Activated naive CD4-positive, alpha-beta T cell treated with anti-CD3 and anti-CD28 coated beads, Interleukin-2, amount 50 U/mL, for 72 hours (primary cell): ENCODE measurements around the gene COL15A1. TPM values are rescaled to one million over a fixed set of nuclear protein-coding genes. Genes with fewer than 3 reads are reported as not detected.

Experiments used
- ATAC-seq, 2 donors: fragments of 150-1000 bp; cut with Tn5 transposase; 2 replicates each; pipeline ENCODE4 v1.10.0; 2021; ENCODE audit warnings: mild to moderate bottlenecking in 2 of 2, moderate library complexity in 2 of 2
- DNase-seq, 2 donors: peaks; one replicate each; pipeline ENCODE4 v3.0.0; 2021 to 2022; ENCODE audit warnings: low spot score in 2 of 2
- H3K27ac Mint-ChIP-seq, 2 donors: one replicate each; pipeline ENCODE4 v1.8.0; 2022; ENCODE audit warnings: mild to moderate bottlenecking in 2 of 2, mixed read lengths in 2 of 2
- H3K36me3 Mint-ChIP-seq, 2 donors: one replicate each; pipeline ENCODE4 v1.8.0; 2022; ENCODE audit warnings: mixed read lengths in 2 of 2
- H3K9me3 Mint-ChIP-seq, 2 donors: one replicate each; pipeline ENCODE4 v1.8.0; 2022; ENCODE audit warnings: mixed read lengths in 2 of 2
- total RNA-seq, 2 donors: library from RNA; stranded (reverse); gene quantifications; one replicate each; pipeline ENCODE4 v1.2.3, GENCODE V29; 2022

COL15A1 gene
- total RNA-seq, 2 donors from 2014 or later: 0.11 to 0.23 TPM

DNA sequence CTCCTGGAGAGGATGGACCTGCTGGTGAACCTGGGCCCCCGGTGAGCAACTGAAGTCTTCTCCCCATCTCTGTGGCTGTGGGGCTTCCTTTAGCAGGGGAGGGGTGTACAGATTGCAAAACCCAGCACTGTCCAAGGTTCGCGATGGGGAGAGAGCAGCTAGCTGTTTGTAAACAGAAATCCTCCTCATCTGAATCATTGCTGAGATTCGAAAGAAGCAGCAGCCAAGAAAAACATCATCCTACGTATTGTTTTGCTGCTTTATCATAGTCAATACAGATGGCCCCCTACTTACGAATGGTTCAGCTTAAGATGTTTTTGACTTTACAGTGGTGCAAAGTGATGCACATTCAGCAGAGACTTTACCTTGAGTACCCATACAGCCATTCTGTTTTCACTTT lies 81.3 kb downstream of the COL15A1 start:
- H3K9me3 Mint-ChIP-seq: peaks cover 0 to 4% of the 10 kb centered on the region in 2 donors
- H3K27ac Mint-ChIP-seq: no peak overlapping the region
- H3K36me3 Mint-ChIP-seq: no peaks in the 10 kb centered on the region
- no peak for DNase-seq
- no peak for ATAC-seq

DNA sequence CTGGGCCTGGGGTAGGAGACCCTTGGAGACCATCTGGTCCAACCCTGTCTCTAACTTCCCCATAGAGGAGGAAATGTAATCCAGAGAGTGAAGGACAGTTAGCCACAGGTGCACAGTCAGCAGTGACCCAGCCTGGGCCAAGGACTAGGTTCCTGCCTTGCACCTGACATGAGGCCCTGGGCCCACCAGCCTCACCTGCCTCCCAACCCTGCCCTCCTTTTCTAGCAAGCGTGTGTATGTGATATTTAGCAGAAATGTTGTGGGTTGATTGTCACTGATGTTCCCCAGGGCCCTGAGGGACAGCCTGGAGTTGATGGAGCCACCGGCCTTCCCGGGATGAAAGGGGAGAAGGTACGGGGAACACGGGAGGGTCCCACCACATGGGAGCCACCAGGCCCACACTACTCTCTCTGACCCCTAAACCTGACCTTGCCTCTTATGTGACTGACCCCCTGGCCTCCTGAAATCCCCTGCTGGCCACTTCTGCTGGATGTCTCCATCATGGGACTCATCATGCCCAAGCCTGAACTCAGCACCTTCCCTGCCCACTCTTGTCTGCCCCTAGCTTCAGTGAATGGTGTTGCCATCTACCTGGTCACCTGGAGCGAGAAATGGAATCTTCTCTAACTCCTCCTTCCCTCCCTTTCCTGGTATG lies 82.0 kb downstream of the COL15A1 start:
- no peak for ATAC-seq
- H3K36me3 Mint-ChIP-seq: no peaks in the 10 kb centered on the region
- H3K27ac Mint-ChIP-seq: peak overlapping the region in 1 of 2 donors; percentile 13
- peaks cover 0 to 4% of the 10 kb centered on the region in 2 donors for H3K9me3 Mint-ChIP-seq
- no peak for DNase-seq

DNA sequence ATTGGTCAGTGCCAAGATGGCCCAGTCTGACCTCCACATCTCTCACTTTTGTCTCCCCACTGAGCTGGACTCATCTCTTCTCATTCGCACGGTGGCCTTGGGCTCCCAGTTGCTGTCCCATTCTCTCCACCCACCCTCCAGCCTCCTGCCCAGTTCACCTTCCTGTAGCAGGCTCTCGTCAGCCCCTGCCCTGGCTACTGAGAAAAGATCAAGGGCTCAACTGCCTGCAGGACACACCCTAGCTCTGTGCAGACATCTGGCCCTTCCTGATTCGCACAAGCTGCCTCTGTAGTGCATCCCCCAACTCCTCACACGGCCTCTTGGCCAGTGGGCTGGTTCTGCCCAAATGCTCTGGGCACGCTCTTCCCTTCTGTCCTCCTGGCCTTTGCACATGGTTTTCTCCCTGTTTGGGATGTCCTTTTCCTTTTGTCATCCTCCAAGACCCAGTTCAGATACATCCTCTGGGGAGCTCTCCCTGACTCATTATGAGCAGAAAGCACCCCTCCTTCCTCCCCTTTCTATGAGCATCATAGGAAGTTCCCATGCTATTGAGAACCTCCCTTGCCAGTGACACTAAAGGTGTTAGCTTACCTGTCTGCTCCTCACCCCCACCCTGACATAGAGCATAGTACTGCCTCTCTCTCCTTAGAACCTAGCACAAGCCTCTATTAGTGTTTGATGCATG lies 82.7 kb downstream of the COL15A1 start:
- peak overlapping the region in 1 of 2 donors; percentile 13 for H3K27ac Mint-ChIP-seq
- ATAC-seq (no peak), DNase-seq (no peak)
- no peaks in the 10 kb centered on the region for H3K36me3 Mint-ChIP-seq
- peaks cover 0 to 4% of the 10 kb centered on the region in 2 donors for H3K9me3 Mint-ChIP-seq

DNA sequence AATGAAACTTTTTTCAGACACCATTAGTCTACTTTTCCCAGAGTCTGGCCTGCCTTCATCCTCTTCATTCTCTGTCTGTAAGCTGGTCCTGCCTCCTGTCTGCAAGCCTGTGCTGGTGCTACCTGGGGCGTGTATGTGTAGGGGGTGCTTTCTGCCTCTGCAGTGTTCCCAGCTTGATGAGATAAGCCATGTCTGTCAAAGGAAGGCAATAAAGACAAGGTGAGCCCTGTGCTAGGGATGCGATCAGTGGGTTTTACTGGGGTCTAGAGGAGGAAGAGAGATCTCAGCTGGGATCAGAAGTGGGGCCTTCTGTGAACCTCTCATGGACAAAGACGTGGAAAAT lies 83.2 kb downstream of the COL15A1 start:
- H3K36me3 Mint-ChIP-seq: no peaks in the 10 kb centered on the region
- peak overlapping the region in 1 of 2 donors; percentile 13 for H3K27ac Mint-ChIP-seq
- no peak for DNase-seq
- ATAC-seq: no peak
- H3K9me3 Mint-ChIP-seq: peaks cover 0 to 4% of the 10 kb centered on the region in 2 donors

DNA sequence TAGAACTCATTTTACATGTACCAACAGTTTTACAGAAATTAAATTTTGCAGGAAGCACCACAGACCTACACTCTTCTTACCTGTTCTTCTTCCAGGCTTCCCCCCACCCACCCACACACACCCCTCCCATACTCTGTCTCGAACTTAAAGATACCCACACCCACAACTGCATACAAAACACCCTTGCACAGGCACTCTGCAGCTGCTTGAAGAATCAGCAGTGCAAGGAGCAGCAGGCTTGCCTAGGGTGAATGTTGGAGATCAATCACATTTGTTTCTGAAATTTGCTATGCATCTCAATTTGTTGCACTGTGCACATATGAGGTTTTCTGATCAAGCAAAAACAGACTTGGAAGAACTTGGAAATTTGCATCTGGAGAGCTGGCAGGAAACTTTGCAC lies 83.7 kb downstream of the COL15A1 start:
- H3K36me3 Mint-ChIP-seq: no peaks in the 10 kb centered on the region
- no peak for ATAC-seq
- peaks cover 0 to 4% of the 10 kb centered on the region in 2 donors for H3K9me3 Mint-ChIP-seq
- DNase-seq: no peak
- H3K27ac Mint-ChIP-seq: no peak overlapping the region

DNA sequence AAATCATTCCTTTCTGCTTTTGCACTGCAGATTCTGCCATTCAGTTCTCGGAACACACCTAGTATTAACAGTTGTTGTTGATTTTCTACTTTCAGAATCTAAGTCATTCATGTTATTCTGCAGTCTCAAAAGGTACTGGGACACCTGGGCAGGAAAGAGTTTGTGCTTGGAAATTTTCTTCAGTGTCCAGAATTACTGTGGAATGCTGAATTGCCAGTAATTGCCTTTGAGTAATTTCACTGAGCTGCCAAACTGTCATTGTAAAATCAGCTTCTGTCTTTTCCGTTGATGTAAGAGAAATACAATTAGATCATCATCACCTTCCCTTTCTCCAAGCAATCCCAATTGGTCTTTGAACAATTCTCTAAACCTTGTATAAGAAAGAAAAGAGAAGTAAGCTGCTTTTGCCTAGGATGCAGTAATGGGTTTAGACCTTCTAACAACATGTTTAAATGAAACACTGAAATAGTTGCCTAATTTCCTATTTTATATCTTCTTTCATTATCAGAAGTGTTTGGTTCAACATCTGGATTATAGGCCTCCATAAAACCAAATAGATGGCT lies 85.5 kb downstream of the COL15A1 start:
- ATAC-seq (no peak), DNase-seq (no peak)
- H3K9me3 Mint-ChIP-seq: peaks cover 0 to 4% of the 10 kb centered on the region in 2 donors
- H3K27ac Mint-ChIP-seq: no peak overlapping the region
- H3K36me3 Mint-ChIP-seq: no peaks in the 10 kb centered on the region

DNA sequence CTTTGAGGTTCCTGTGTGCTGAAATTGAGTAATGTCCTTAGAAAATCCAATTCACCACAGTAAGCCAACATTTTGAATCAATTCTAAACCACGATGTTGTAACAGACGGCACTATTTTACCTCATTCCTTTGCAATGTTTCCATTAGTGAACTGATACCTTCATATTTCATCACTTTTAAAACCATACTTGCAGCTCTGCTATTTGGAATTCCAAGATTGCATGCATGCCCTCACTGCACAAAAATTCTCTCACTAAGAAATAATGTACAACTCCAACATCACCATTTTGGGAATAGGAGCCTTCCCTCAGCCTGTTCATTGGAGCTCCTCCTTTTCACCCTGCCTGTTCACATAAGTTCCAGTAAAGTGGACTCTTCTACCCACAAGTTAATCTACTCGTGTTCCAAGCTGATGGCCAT lies 86.4 kb downstream of the COL15A1 start:
- Mint-ChIP-seq H3K27ac (no peak overlapping the region), H3K9me3 (peaks cover 0 to 4% of the 10 kb centered on the region in 2 donors), H3K36me3 (no peaks in the 10 kb centered on the region)
- ATAC-seq (no peak), DNase-seq (no peak)

GRCh38 chr9:99030610-99031109 lies 87.0 kb downstream of the COL15A1 start:
- Mint-ChIP-seq H3K36me3 (no peaks in the 10 kb centered on the region), H3K9me3 (peaks cover 0 to 4% of the 10 kb centered on the region in 2 donors), H3K27ac (no peak overlapping the region)
- no peak for ATAC-seq
- no peak for DNase-seq

DNA sequence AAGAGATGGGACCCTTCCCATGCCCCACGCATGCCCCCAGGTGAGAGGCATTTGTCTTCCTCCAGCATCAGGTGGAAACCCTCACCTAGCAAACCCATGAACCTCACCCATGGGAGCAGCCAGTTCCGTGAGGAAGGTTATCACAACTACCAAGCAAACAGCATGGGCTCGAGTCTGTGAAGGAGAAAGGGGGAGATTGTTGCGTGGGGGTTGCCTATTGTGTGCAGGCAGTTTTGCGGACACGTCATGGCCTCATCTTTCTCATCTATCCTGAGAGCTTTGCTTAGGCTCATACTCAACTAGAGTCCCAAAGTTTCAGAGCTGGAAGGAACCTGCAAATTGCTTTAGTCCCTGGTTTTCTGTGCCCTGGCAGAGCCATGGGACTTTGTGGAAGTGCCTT lies 87.6 kb downstream of the COL15A1 start:
- ATAC-seq (no peak), DNase-seq (no peak)
- no peak overlapping the region for H3K27ac Mint-ChIP-seq
- no peaks in the 10 kb centered on the region for H3K36me3 Mint-ChIP-seq
- peaks cover 0 to 4% of the 10 kb centered on the region in 2 donors for H3K9me3 Mint-ChIP-seq

- no peaks in the 10 kb centered on the region for H3K9me3 Mint-ChIP-seq
- ATAC-seq (no peak), DNase-seq (no peak)
- no peak overlapping the region for H3K27ac Mint-ChIP-seq
- no peaks in the 10 kb centered on the region for H3K36me3 Mint-ChIP-seq
Measured at GRCh38 chr9:99031994-99032393, 88.3 kb downstream of the COL15A1 start.

- no peak overlapping the region for H3K27ac Mint-ChIP-seq
- DNase-seq (no peak), ATAC-seq (no peak)
- H3K36me3 Mint-ChIP-seq: no peaks in the 10 kb centered on the region
- H3K9me3 Mint-ChIP-seq: no peaks in the 10 kb centered on the region
Measured at GRCh38 chr9:99034149-99034548, 90.4 kb downstream of the COL15A1 start.

GRCh38 chr9:99035313-99035712 lies 91.6 kb downstream of the COL15A1 start:
- Mint-ChIP-seq H3K27ac (no peak overlapping the region), H3K36me3 (no peaks in the 10 kb centered on the region), H3K9me3 (no peaks in the 10 kb centered on the region)
- ATAC-seq (no peak), DNase-seq (no peak)

DNA sequence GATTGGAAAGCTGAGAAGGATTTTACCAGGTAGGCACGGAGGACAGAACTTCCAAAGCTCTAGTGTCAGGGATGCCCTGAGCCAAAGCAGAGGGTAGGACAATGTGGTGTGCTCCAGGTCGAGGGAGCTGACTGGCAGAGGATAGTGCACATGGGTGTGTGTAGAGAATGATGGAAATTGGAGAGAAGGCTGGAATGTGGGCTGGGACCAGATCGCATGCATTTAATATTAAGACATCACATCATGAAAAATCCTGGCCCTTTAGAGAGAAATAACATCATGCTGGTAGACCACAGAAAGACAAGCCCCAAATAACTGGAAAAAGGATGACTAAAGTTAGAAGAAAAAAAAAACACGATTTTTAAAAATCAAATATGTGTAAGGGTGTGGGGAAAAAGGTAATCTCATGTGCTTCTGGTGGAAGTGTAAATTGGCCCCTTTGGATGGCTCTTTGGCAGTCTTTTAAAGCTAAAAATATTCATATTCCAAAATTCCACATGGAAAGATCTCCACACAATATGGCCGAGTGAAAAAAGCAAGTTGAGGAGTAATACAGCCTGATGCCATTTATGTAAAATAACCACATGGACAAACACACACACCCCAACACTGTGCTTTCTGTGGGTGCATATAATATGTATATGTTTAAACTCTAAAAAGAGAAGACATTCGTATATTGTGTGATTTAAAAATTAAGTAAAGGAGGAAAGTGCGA lies 94.2 kb downstream of the COL15A1 start:
- no peak for DNase-seq
- Mint-ChIP-seq H3K36me3 (no peaks in the 10 kb centered on the region), H3K27ac (no peak overlapping the region), H3K9me3 (no peaks in the 10 kb centered on the region)
- ATAC-seq: no peak

DNA sequence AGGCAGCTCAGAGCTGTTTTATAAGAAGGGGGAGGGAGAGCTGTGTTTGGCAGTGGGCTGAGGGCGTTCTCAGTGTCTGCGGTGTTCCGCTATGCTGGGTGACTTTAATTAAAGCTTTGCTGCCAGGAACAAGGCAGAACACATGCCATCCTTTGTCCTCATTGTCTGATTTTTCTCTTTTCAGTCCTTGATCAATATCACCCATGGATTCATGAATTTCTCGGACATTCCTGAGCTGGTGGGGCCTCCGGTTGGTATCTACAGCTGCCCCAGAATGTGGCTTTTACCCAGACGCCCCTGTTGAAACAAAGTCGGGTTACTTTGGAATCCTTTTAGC lies 94.7 kb downstream of the COL15A1 start:
- no peaks in the 10 kb centered on the region for H3K9me3 Mint-ChIP-seq
- no peak for ATAC-seq

DNA sequence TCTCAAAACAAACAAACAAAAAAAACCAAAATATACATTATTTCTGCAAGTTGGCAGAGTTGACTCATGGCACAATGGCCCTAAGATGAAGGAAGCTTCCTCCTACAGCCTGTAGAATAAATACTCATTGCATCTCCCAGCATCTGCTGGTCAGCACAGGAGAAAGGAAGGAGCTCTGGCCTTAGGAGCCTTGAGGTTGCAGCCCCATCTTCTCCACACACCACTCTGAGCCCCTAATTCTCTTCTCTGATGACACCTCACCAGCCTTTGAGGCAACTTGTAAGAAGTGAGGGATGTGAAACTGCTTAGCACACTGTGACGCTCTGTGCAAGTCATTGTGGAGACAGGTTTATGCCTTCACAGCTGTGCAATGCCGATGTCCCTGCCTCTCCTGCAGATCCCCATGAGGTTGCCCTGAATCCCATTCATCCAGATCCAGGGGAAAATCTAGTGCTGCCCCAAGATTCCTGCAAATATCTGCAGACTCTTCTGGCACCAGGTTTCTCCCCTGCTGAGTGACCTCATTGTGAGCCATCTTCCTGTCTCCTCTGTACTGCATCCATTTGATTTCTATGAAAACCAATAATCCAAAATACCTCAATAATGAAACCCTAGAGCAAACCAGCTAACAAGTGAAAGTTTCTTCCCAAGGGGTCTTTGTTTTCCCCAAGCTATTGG lies 95.9 kb downstream of the COL15A1 start:
- H3K36me3 Mint-ChIP-seq: peaks cover 10% of the 10 kb centered on the region in 2 donors
- peaks cover 5 to 8% of the 10 kb centered on the region in 2 donors for H3K9me3 Mint-ChIP-seq
- peak; percentile 33 to 40 for ATAC-seq
- no peak for DNase-seq
- H3K27ac Mint-ChIP-seq: no peak overlapping the region

More for the DNA sequence above, 94.7 kb downstream of the COL15A1 start:
- Mint-ChIP-seq H3K36me3 (no peaks in the 10 kb centered on the region), H3K27ac (no peak overlapping the region)
- no peak for DNase-seq

DNA sequence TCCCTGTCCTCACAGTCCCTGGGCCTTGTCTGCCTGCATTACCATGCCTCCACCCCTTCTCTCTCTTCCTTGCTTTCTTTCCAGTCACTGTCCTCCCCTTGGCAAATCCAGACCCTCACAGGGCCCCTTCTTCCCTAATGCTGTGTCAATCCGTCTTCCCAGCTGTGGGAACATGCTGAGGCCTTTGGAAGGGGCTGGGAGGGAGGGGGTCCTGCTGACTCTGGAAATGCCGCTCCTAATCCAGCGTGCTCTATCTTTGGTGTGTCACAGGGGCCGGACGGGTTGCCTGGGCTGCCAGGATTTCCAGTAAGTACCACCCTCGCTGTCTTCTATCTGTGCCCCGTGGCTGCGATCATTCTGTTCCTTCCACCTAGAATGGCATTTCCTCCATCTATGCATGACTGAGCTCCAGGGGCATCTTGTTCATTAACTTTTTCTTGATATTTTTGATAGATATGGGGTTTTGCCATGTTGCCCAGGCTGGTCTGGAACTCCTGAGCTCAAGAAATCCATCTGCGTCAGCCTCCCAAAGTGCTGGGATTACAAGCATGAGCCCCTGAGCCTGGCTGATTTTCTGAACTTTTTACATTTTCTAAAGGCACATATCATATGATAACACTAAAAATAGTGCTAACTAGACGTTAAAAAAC lies 96.7 kb downstream of the COL15A1 start:
- Mint-ChIP-seq H3K9me3 (peaks cover 7 to 16% of the 10 kb centered on the region in 2 donors), H3K36me3 (peaks cover 12 to 17% of the 10 kb centered on the region in 2 donors), H3K27ac (no peak overlapping the region)
- no peak for DNase-seq
- ATAC-seq: no peak
